ENCODE data around the gene SLC41A1.

DNA sequence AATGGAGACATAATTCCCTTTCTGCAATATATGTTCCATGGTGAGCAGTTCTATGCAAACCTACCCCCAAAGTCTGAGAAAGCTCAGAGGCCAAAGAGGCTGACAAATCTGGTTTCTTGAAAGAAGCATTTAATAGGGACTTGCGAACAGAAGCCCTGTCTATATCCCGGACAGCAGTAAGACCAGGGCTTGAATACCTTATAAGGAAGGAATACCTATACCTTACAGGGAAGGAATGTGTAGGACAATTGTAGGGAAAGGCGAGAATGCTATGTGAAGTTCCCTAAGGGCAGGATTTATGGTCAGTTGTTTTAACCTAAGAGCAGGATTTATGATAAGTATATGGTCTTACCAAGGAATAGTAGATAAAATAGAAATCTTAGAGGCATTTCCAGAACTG is 5.0 kb upstream of the SLC41A1 start:
- TF ChIP-seq, protein P1, sequence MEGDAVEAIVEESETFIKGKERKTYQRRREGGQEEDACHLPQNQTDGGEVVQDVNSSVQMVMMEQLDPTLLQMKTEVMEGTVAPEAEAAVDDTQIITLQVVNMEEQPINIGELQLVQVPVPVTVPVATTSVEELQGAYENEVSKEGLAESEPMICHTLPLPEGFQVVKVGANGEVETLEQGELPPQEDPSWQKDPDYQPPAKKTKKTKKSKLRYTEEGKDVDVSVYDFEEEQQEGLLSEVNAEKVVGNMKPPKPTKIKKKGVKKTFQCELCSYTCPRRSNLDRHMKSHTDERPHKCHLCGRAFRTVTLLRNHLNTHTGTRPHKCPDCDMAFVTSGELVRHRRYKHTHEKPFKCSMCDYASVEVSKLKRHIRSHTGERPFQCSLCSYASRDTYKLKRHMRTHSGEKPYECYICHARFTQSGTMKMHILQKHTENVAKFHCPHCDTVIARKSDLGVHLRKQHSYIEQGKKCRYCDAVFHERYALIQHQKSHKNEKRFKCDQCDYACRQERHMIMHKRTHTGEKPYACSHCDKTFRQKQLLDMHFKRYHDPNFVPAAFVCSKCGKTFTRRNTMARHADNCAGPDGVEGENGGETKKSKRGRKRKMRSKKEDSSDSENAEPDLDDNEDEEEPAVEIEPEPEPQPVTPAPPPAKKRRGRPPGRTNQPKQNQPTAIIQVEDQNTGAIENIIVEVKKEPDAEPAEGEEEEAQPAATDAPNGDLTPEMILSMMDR (conservative IDR thresholded peaks at IDR 0.05; ENCODE audit: low read depth, low read length), result no peak
- no peak for TF ChIP-seq EZH2 (IDR thresholded peaks at IDR 0.05; ENCODE audit: borderline replicate concordance, low read depth, low read length, poor library complexity, severe bottlenecking)

All from A673 (cell line).